GM12892 (cell line): Measurements from ENCODE around the gene SIGLEC6.

Experiments
- POLR2A ChIP-seq: IDR thresholded peaks from 2 replicates; pipeline ENCODE4 v1.6.1; 2011; ENCODE audit warnings: low read depth, low read length, control low read depth
- POLR2AphosphoS5 ChIP-seq: IDR thresholded peaks from 2 replicates; pipeline ENCODE4 v1.6.1; 2011; ENCODE audit warnings: low read depth, low read length, control low read depth

- TF ChIP-seq POLR2A = no peak
- TF ChIP-seq POLR2AphosphoS5 = no peak
Measured at GRCh38 chr19:51521357-51521756, 10.1 kb downstream of the SIGLEC6 start.
